Measurements from ENCODE around the gene SYT3.
"Not testable (repeated sequence)": the region's sequence is repeated elsewhere in the genome, so short reads cannot be mapped to it uniquely, and the experiment has no call there.

DNA sequence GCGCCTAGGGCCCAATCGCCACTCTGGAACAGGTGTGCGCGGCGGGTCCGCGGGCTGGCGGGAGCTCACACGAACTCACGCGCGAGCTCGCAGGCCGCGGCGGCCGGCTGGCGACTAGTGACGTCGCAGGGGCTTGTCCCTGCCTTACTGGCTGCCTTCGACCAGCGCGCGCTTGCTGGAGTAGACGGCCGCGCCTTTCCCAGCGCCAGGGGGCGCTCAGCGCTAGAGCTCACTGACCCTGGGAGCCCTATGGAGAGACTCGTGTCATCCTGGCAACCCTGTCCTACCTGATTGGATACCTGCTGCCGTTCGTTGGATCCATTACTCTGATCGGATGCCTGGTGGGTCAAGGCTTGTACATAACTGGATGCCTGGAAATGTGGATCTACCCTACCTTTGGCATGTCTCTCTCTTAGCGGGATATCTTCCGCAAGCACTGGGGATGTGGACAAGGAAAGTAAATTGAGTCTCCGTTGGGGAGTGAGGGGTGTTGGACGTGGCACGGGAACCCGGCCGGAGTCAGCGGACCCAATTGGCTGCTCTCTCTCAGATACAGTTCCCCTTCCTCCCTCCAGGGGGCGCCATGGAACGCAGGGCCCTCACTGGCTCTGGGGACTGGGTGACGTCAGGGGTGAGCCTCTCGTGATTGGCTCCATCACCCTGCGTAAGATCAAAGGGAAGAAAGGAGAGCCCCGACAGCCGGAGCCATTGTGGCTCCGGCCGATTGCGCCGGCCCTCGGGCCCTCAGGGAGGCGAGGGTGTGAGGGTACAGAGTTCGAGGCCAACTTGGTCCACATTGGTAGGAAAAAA is 35.2 kb downstream of the SYT3 start:
- TF ChIP-seq, protein P1, sequence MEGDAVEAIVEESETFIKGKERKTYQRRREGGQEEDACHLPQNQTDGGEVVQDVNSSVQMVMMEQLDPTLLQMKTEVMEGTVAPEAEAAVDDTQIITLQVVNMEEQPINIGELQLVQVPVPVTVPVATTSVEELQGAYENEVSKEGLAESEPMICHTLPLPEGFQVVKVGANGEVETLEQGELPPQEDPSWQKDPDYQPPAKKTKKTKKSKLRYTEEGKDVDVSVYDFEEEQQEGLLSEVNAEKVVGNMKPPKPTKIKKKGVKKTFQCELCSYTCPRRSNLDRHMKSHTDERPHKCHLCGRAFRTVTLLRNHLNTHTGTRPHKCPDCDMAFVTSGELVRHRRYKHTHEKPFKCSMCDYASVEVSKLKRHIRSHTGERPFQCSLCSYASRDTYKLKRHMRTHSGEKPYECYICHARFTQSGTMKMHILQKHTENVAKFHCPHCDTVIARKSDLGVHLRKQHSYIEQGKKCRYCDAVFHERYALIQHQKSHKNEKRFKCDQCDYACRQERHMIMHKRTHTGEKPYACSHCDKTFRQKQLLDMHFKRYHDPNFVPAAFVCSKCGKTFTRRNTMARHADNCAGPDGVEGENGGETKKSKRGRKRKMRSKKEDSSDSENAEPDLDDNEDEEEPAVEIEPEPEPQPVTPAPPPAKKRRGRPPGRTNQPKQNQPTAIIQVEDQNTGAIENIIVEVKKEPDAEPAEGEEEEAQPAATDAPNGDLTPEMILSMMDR (IDR thresholded peaks at IDR 0.05; ENCODE audit: control extremely low read depth in 1 of 3, insufficient read depth in 1 of 3, low read depth in 1 of 3, low read length in 3 of 3) = not testable (repeated sequence)
- TF ChIP-seq, protein P2, sequence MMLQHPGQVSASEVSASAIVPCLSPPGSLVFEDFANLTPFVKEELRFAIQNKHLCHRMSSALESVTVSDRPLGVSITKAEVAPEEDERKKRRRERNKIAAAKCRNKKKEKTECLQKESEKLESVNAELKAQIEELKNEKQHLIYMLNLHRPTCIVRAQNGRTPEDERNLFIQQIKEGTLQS (IDR thresholded peaks at IDR 0.05; ENCODE audit: insufficient read depth, low read depth, low read length) = not testable (repeated sequence)
- not testable (repeated sequence) for TF ChIP-seq POLR2A (IDR thresholded peaks at IDR 0.05; ENCODE audit: control extremely low read depth in 1 of 2, low read depth in 2 of 2, low read length in 2 of 2); TCF12 (IDR thresholded peaks at IDR 0.05; ENCODE audit: low read depth, low read length); SIN3A (conservative IDR thresholded peaks at IDR 0.05 in 1 of 2, IDR thresholded peaks at IDR 0.05 in 1 of 2; ENCODE audit: low read depth in 1 of 2, low read length in 2 of 2); TAF1 (IDR thresholded peaks at IDR 0.05; ENCODE audit: low read depth, low read length)

Data from H1 (cell line).